Purkinje cell (primary cell): ENCODE data around the gene RBM47. TPM values are rescaled to one million over a fixed set of nuclear protein-coding genes. Genes with fewer than 3 reads are reported as not detected.

Experiments
- polyA plus RNA-seq: library from polyadenylated mRNA; unstranded; fragments of >200 nt; fragmentation: Nextera tagmentation; gene quantifications from 2 replicates; pipeline ENCODE4 v1.2.1, GENCODE V29; 2014

The RBM47 gene
- 0.17 TPM in 1 of 2 replicates, not detected in the other for polyA plus RNA-seq

GRCh38 chr4:40629401-40630334 is at the start of gene RBM47:
RBM47 (minus strand) TSS chr4:40629864; CDS start chr4:40438893, 190,971 bp downstream.

Other genes starting within 250 kb of the RBM47 start
- gene NSUN7, start 120.1 kb upstream of the RBM47 start, polyA plus RNA-seq: not detected in 2 replicates